DMS114 treated with DMSO at 0.1 percent for 48 hours (cell line): ENCODE data around the gene DOCK3.
A peak's percentile ranks its signal among the peaks of the same experiment; 100 is the strongest.
"Not testable (repeated sequence)": the region's sequence is repeated elsewhere in the genome, so short reads cannot be mapped to it uniquely, and the experiment has no call there.

ENCODE experiments used
- DNase-seq: peaks from one replicate; lab custom pipeline; 2025; ENCODE audit not compliant: unreplicated experiment; lab: John Stamatoyannopoulos, UW

DOCK3 gene

GRCh38 chr3:51354731-51355615, 680.2 kb downstream of the DOCK3 start:
- DNase-seq = no peak

- no peak for DNase-seq
Observed at GRCh38 chr3:51355891-51356578, 681.3 kb downstream of the DOCK3 start.

GRCh38 chr3:51357856-51358255, 683.1 kb downstream of the DOCK3 start:
- DNase-seq = no peak

- DNase-seq = no peak
Observed at GRCh38 chr3:51358981-51359380, 684.3 kb downstream of the DOCK3 start.

- DNase-seq = no peak
Observed at GRCh38 chr3:51360806-51361205, 686.1 kb downstream of the DOCK3 start.

GRCh38 chr3:51361746-51362145, 687.0 kb downstream of the DOCK3 start:
- no peak for DNase-seq

GRCh38 chr3:51362476-51362875, 687.7 kb downstream of the DOCK3 start:
- no peak for DNase-seq

- DNase-seq = not testable (repeated sequence)
Observed at GRCh38 chr3:51368276-51368675, 693.5 kb downstream of the DOCK3 start.

- DNase-seq = peak; percentile 41
Observed at GRCh38 chr3:51371943-51372557, 697.3 kb downstream of the DOCK3 start.

GRCh38 chr3:51373658-51374421, 699.1 kb downstream of the DOCK3 start:
- DNase-seq = no peak

- no peak for DNase-seq
Observed at GRCh38 chr3:51374456-51374855, 699.7 kb downstream of the DOCK3 start.

- DNase-seq = no peak
Observed at GRCh38 chr3:51375136-51375535, 700.4 kb downstream of the DOCK3 start.

GRCh38 chr3:51375571-51375970, 700.8 kb downstream of the DOCK3 start:
- DNase-seq = no peak

GRCh38 chr3:51378065-51378464, 703.3 kb downstream of the DOCK3 start:
- DNase-seq = no peak

GRCh38 chr3:51378726-51379125, 704.0 kb downstream of the DOCK3 start:
- DNase-seq = no peak

- DNase-seq = no peak
Observed at GRCh38 chr3:51379301-51379700, 704.6 kb downstream of the DOCK3 start.

- DNase-seq = no peak
Observed at GRCh38 chr3:51379746-51380455, 705.2 kb downstream of the DOCK3 start.

GRCh38 chr3:51380601-51381332, 706.0 kb downstream of the DOCK3 start:
- DNase-seq = no peak

GRCh38 chr3:51381333-51381705, 706.6 kb downstream of the DOCK3 start:
- DNase-seq = no peak
